ENCODE measurements around the gene MRPL55. TPM values are rescaled to one million over a fixed set of nuclear protein-coding genes. Genes with fewer than 3 reads are reported as not detected.

The MRPL55 gene
- total RNA-seq, 3 donors from 2014 or later (not counting 1 experiment from before 2014, with no cell fraction given), result 50.0 to 70.6 (median 64.1) TPM

DNA sequence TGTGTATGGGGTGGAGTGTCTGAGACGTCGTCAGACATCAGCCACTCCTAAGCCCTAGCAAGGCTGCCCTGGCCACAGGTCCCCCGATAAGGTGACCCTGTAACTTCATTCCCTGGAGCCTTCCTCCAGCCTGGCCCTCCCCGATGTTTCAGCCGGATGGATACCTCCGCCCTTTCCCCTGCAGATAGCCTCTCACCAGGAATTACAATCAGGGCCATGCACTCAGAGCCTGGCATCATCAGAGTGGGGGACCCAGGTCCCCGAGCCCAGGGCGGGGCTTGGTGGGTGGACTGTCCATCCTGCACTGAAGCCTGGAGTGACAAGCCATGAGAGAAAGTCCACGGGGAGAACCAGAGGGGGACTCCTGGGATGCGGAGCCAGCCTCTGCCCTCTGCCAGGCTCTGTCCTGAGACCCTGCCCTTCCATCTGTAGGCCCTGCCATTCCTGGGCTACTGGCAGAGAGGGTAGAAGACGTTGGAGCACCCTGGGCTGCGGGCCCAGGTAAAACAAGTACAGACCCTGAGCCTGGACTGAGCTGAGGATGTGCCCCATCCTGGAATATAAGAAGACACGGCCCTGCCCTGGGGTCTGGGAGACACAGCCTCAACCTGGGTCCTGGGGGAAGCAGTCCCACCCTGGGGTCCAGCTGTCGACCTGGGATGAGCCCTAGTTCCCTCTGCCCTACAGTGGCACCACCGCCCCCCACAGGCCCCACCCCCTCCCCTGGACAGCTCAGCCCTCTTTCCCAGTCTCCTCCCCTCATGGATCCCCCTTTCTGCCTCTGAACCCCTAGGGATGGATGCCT lies 43.4 kb downstream of the MRPL55 start:
- no peak overlapping the region for H3K27ac ChIP-seq (ENCODE audit: low read length)
- H3K4me3 ChIP-seq (ENCODE audit: low read length), result no peak overlapping the region
- peaks cover 0 to 6% of the 10 kb centered on the region in 2 donors for H3K4me1 Mint-ChIP-seq
- 79% methylated on average over 15 of the region's 15 CpGs for WGBS (ENCODE audit: insufficient coverage)
- ATAC-seq (no peak), DNase-seq (no peak)
- H3K27me3 Mint-ChIP-seq (ENCODE audit: low read depth in 2 of 2), result peaks cover 16 to 20% of the 10 kb centered on the region in 2 donors
- no peaks in the 10 kb centered on the region for H3K9me3 ChIP-seq (ENCODE audit: control insufficient read depth, insufficient read depth, low read length)
- H3K4me1 ChIP-seq (ENCODE audit: control insufficient read depth, insufficient read depth, low read length), result peaks cover 2% of the 10 kb centered on the region
- H3K36me3 ChIP-seq (ENCODE audit: control insufficient read depth, insufficient read depth, low read length), result no peaks in the 10 kb centered on the region
- no peak overlapping the region for H3K4me3 Mint-ChIP-seq
- no peaks in the 10 kb centered on the region for H3K9me3 Mint-ChIP-seq
- peaks cover 35% of the 10 kb centered on the region for H3K27me3 ChIP-seq (ENCODE audit: control insufficient read depth, insufficient read depth, low read length)
- intact Hi-C loops (cut with micrococcal nuclease), result no loop called here
- no peaks in the 10 kb centered on the region for H3K36me3 Mint-ChIP-seq
- H3K27ac Mint-ChIP-seq, result no peak overlapping the region
- TF ChIP-seq, protein P1, sequence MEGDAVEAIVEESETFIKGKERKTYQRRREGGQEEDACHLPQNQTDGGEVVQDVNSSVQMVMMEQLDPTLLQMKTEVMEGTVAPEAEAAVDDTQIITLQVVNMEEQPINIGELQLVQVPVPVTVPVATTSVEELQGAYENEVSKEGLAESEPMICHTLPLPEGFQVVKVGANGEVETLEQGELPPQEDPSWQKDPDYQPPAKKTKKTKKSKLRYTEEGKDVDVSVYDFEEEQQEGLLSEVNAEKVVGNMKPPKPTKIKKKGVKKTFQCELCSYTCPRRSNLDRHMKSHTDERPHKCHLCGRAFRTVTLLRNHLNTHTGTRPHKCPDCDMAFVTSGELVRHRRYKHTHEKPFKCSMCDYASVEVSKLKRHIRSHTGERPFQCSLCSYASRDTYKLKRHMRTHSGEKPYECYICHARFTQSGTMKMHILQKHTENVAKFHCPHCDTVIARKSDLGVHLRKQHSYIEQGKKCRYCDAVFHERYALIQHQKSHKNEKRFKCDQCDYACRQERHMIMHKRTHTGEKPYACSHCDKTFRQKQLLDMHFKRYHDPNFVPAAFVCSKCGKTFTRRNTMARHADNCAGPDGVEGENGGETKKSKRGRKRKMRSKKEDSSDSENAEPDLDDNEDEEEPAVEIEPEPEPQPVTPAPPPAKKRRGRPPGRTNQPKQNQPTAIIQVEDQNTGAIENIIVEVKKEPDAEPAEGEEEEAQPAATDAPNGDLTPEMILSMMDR (IDR thresholded peaks at IDR 0.05), result no peak

DNA sequence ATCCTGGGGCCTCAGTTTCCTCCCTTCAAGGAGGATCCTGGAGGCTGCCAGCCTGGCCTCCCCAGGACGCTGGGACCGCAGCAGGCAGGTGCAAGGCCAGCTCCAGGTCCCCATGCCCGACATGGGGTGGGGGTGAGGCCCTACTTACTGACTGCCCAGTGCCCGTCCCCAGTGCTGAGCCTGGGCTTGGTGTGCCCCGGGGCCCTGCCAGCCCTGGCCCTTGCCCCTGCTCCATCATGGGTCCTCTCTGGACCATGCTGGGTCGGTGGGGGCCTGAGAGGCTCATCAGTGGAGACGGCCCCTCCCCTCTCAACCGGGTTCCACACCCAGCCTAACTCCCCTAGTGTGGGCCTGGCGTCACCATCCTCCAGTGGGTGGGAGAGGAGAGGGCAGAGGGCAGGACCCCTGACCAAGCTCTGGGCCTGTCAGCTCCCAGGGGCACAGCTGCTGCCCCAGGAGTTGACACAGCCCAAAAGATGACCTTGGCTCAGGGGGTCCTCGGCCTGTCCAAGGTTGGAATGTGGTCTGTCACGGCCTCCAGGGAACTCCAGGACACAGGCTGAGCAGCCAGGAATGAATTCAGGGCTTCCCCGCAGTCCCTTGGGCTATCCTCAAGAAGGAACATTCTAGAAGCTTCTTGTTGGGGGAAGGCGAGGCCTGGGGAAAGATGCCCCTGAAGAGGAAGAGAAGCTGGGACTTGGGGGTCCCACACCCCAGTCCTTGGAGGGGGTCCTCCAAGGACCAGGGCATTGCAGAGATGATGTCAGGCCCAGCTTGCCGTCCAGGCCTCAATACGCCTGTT lies 44.2 kb downstream of the MRPL55 start:
- Mint-ChIP-seq H3K36me3 (no peaks in the 10 kb centered on the region), H3K4me1 (peaks cover 0 to 11% of the 10 kb centered on the region in 2 donors), H3K9me3 (no peaks in the 10 kb centered on the region), H3K27ac (no peak overlapping the region), H3K27me3 (ENCODE audit: low read depth in 2 of 2) (peaks cover 17 to 24% of the 10 kb centered on the region in 2 donors), H3K4me3 (no peak overlapping the region)
- Histone ChIP-seq H3K36me3 (ENCODE audit: control insufficient read depth, insufficient read depth, low read length) (no peaks in the 10 kb centered on the region), H3K27ac (ENCODE audit: low read length) (no peak overlapping the region), H3K9me3 (ENCODE audit: control insufficient read depth, insufficient read depth, low read length) (peaks cover 3% of the 10 kb centered on the region), H3K4me3 (ENCODE audit: low read length) (no peak overlapping the region), H3K4me1 (ENCODE audit: control insufficient read depth, insufficient read depth, low read length) (peaks cover 10% of the 10 kb centered on the region), H3K27me3 (ENCODE audit: control insufficient read depth, insufficient read depth, low read length) (peaks cover 43% of the 10 kb centered on the region)
- intact Hi-C loops (cut with micrococcal nuclease), result no loop called here
- DNase-seq (no peak), ATAC-seq (no peak)
- TF ChIP-seq, protein P1 (IDR thresholded peaks at IDR 0.05), result no peak
- WGBS (ENCODE audit: insufficient coverage), result 79% methylated on average over 13 of the region's 15 CpGs

DNA sequence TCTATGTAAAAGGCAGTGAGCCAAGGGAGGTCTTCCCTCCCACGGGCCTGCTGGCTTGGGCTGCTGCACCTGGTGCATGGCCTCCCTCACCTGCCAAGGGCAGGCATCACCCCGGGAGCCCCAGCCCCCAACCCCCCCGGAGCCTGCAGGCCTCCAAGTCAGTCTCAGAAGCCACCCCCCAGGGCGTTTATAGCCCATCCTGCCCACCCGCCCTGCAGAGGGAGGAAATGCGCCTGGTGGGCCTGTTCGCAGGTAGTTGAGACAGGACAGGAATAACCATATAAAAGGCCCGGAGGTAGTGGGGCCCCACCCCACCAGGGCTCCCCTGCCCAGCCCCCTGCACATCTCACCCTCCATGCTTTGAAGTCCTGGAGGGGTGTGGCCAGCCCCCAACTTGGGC lies 44.8 kb downstream of the MRPL55 start:
- H3K36me3 ChIP-seq (ENCODE audit: control insufficient read depth, insufficient read depth, low read length), result no peaks in the 10 kb centered on the region
- H3K27ac ChIP-seq (ENCODE audit: low read length), result no peak overlapping the region
- H3K4me1 ChIP-seq (ENCODE audit: control insufficient read depth, insufficient read depth, low read length), result peaks cover 16% of the 10 kb centered on the region
- 65% methylated on average over 5 of the region's 8 CpGs for WGBS (ENCODE audit: insufficient coverage)
- Mint-ChIP-seq H3K9me3 (no peaks in the 10 kb centered on the region), H3K27me3 (ENCODE audit: low read depth in 2 of 2) (peaks cover 17 to 24% of the 10 kb centered on the region in 2 donors), H3K4me3 (no peak overlapping the region), H3K27ac (no peak overlapping the region), H3K36me3 (no peaks in the 10 kb centered on the region), H3K4me1 (peaks cover 0 to 11% of the 10 kb centered on the region in 2 donors)
- peaks cover 49% of the 10 kb centered on the region for H3K27me3 ChIP-seq (ENCODE audit: control insufficient read depth, insufficient read depth, low read length)
- peaks cover 4% of the 10 kb centered on the region for H3K9me3 ChIP-seq (ENCODE audit: control insufficient read depth, insufficient read depth, low read length)
- TF ChIP-seq, protein P1 (IDR thresholded peaks at IDR 0.05), result no peak
- no peak for ATAC-seq
- intact Hi-C loops (cut with micrococcal nuclease), result no loop called here
- H3K4me3 ChIP-seq (ENCODE audit: low read length), result no peak overlapping the region
- no peak for DNase-seq

Measured in natural killer cell (primary cell).